ENCODE measurements around the gene MIS18A.

GRCh38 chr21:32303385-32303784 lies 24.5 kb upstream of the MIS18A start:
- no peak for TF ChIP-seq CTCF (IDR thresholded peaks at IDR 0.05 in 8 of 11, conservative IDR thresholded peaks at IDR 0.05 in 3 of 11)
- TF ChIP-seq POLR2A (IDR thresholded peaks at IDR 0.05): no peak

All from spleen (tissue), 7 donors.